ENCODE results near the gene PSMD2.

GRCh38 chr3:184344579-184345316 is 45.7 kb downstream of the PSMD2 start:
- TF ChIP-seq POLR2AphosphoS5 (IDR thresholded peaks at IDR 0.05; ENCODE audit: low read length) (no peak), IRF3 (IDR thresholded peaks at IDR 0.05) (no peak), CHD4 (IDR thresholded peaks at IDR 0.05) (no peak), HDAC2 (IDR thresholded peaks at IDR 0.05) (no peak), TCF12 (IDR thresholded peaks at IDR 0.05; ENCODE audit: low read depth, low read length) (no peak), CTCF (IDR thresholded peaks at IDR 0.05 in 2 of 3, conservative IDR thresholded peaks at IDR 0.05 in 1 of 3; ENCODE audit: control insufficient read depth in 2 of 3, extremely low read depth in 1 of 3, insufficient read depth in 1 of 3, low read depth in 3 of 3, low read length in 3 of 3) (no peak), POLR2A (IDR thresholded peaks at IDR 0.05; ENCODE audit: low read depth, low read length) (no peak), CREM (IDR thresholded peaks at IDR 0.05; ENCODE audit: low read depth) (no peak), ZNF274 (IDR thresholded peaks at IDR 0.05; ENCODE audit: insufficient read depth, insufficient read length) (no peak), SPI1 (IDR thresholded peaks at IDR 0.05; ENCODE audit: borderline replicate concordance, insufficient read depth, low read depth, low read length) (no peak), RAD21 (IDR thresholded peaks at IDR 0.05; ENCODE audit: insufficient read depth, low read depth, low read length) (no peak), NFIC (IDR thresholded peaks at IDR 0.05; ENCODE audit: low read depth, low read length) (no peak), NRF1 (conservative IDR thresholded peaks at IDR 0.05; ENCODE audit: low read depth, low read length) (no peak), ZBTB33 (IDR thresholded peaks at IDR 0.05) (no peak)

Measured in GM12878 (cell line).